Lung microvascular endothelial cell (primary cell): Measurements from ENCODE around the gene RHD. TPM values are rescaled to one million over a fixed set of nuclear protein-coding genes. Genes with fewer than 3 reads are reported as not detected.
"Not testable (repeated sequence)": the region's sequence is repeated elsewhere in the genome, so short reads cannot be mapped to it uniquely, and the experiment has no call there.

Experiments
- DNase-seq, 2 donors: peaks; one replicate each; pipeline versions ENCODE4 v3.0.0 to v3.0.0-alpha.2; 2010; ENCODE audit warnings: low read depth in 2 of 2
- total RNA-seq: library from RNA; depleted of rRNA; stranded (reverse); fragments of >200 nt; gene quantifications from 2 replicates; pipeline ENCODE4 v1.2.1, GENCODE V29; 2014

RHD gene
- total RNA-seq: 0.20 and 0.44 TPM in 2 replicates

DNA sequence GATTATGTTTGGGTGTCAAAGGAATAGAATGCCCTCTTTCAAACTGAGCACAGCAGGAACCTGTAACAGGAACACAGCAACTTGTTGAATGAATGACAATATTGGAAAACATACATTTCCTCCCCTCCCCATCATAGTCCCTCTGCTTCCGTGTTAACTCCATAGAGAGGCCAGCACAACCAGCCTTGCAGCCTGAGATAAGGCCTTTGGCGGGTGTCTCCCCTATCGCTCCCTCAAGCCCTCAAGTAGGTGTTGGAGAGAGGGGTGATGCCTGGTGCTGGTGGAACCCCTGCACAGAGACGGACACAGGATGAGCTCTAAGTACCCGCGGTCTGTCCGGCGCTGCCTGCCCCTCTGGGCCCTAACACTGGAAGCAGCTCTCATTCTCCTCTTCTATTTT is at the start of gene RHD:
TSS of gene RHD (plus strand) at position 272 of the 400 bp plus-strand sequence. CDS start at position 311, 39 bp downstream.
- DNase-seq: not testable (repeated sequence)

DNA sequence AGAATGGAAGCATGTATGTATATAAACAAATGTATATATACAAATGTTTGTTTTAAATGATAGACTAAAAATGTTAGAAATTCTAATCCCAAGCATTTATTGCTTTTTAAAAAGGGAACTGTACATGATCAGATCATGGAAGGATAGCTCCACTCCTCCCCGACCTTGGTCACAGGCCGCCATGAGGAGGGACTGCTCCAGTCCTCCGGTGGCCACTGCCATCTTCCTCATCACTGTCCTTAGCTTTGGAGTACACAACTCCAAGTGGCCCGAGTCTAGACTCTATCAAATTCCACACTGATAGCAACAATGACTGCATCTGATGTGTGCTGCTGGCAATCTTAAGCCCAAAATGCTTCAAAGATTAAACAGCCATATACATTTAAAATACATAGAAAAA is 49.7 kb upstream of the RHD start:
- no peak for DNase-seq

DNA sequence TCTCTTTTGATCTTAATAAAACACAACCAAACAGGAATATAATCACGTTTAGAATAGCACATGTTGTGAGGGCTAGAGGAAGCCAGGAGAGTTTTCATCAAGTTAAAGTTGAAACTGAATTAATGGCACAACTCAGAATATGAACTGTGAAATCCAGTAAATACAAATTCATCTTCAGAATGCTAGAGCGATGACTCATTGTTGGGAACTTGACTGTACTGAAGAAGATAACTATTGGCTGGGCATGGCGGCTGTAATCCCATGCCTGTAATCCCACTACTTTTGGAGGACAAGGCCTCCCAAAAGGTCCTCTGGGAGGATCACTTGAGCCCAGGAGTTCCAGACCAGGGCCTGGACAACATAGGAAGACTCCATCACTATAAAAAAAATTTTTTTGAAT is 48.8 kb upstream of the RHD start:
- peak in 1 of 2 donors; percentile 39 for DNase-seq

DNA sequence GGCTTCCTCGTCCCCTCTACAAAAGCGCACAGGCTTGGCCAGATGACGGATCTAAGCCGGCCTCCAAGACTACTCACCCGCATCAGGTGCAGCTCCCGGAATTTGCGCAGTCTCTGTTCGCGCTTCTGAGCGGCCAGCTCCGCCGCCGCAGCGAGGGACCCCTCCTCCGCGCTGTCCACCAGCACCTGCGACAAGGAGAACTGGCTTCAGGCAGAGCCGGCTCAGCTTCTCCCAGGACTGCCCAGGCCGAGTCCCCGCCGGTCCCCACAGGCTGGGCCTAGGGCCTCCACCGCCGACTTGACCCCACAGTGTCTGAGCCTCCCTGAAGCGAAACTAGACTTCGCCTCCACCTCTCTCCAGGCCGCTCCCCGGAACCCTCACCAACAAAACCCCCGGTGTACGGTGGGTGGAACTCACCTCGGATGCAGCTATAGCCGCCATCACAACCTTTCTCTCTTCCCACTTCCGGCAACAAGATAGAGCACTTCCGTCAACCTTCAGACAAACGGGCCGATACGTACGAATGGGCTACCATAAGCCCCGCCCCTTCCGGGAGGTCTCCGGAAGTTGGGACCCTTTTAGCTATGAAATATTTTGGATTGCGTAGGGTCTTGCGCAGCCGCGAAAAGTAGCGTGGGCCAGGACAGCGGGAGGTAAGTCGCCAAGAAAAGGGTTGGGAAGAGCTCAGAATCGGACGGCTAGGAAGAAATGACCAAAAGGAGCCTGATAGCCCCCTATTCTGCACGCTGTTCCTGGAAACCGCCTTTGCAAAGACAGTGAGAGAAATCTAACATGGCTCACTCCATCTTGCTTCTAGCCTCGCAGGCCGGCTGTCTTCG is 40.1 kb upstream of the RHD start, which contains the start of gene SYF2:
TSS of gene SYF2 (minus strand) at position 476 of the 839 bp plus-strand sequence. CDS start at position 441, 35 bp downstream.
- DNase-seq: peak; percentile 91 to 92

DNA sequence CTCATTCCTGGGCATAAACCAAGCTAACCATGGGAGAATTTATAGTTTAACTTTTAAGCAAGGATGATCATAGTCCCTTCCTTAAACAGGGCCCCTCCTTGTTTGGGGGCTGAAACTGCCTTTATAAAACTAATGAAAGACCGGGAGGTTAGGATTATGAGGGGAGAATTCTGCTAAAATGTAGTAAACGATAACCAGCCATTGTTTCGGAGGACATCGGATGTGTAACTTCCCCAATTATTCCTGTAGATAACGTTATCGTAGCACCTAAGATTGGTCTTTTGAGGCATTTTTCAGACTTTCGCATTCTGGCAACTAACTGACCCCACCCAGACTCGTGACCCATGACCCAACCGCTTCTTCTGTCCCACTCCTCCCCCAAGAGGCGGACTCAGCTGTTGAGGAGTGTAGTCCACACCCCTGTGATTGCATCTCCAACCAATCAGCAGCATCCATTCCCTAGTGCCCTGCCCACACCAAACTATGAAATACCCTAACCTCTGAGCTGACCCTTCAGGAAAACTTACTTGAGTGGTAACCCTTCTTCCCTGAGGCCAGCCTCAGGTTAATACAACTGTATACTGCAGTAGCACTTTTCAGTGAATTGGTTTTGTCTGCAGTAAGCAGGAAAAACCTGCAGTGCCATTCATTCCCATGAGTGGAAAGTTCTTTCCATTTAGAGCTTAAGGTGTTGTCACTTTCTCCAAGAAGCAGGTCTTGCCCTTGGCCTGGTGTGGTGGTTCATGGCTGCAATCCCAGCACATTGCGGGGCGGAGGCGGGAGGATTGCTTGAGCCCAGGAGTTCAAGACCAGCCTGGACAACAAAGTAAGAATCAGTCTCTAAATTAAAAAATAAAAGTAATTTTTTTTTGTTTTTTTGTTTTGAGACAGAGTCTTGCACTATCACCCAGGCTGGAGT is 39.2 kb upstream of the RHD start:
- DNase-seq: peak; percentile 73 to 90

DNA sequence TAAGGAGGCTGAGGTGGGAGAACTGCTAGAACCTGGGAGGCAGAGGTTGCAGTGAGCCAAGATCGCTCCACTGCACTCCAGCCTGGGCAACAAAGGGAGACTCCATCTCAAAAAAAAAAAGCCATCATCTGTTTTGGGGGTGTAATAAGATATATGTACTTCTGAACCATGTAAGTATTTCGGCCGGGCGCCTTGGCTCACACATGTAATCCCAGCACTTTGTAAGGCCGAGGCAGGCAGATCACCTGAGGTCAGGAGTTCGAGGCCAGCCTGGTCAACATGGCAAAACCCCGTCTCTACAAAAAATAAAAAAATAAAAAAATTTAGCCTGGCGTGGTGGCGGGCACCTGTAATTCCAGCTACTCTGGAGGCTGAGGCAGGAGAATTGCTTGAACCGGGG is 36.9 kb upstream of the RHD start:
- not testable (repeated sequence) for DNase-seq

DNA sequence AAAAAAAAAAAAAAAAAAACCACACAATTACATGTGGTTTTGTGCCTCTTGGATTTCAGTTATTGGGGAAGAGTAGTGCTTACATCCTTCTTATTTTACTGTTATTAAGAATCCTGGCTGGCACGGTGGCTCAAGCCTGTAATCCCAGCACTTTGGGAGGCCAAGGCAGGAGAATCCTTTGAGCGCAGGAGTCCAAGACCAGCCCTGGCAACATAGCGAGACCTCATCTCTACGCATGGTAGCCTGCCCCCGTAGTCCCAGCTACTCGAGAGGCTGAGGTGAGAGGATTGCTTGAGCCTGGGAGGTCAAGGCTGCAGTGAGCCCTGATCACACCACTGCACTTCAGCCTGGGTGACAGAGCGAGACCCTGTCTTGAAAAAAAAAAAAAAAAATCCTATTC is 36.0 kb upstream of the RHD start:
- DNase-seq: not testable (repeated sequence)

DNA sequence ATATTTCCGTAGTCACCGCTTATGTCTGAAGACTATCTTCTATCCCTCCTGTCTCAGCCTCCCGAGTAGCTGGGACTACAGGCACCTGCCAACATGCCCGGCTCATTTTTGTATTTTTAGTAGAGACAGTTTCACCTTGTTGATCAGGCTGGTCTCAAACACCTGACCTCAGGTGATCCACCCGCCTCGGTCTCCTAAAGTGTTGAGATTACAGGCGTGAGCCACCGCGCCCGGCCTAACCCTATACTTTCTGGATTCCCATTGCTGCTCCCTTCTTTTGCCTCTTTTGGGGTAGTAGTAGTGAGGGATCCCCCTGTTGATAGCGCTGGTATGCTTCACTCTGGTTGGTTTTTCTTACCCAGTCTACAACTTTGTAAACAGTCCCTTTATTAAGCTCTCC is 34.3 kb upstream of the RHD start:
- no peak for DNase-seq

DNA sequence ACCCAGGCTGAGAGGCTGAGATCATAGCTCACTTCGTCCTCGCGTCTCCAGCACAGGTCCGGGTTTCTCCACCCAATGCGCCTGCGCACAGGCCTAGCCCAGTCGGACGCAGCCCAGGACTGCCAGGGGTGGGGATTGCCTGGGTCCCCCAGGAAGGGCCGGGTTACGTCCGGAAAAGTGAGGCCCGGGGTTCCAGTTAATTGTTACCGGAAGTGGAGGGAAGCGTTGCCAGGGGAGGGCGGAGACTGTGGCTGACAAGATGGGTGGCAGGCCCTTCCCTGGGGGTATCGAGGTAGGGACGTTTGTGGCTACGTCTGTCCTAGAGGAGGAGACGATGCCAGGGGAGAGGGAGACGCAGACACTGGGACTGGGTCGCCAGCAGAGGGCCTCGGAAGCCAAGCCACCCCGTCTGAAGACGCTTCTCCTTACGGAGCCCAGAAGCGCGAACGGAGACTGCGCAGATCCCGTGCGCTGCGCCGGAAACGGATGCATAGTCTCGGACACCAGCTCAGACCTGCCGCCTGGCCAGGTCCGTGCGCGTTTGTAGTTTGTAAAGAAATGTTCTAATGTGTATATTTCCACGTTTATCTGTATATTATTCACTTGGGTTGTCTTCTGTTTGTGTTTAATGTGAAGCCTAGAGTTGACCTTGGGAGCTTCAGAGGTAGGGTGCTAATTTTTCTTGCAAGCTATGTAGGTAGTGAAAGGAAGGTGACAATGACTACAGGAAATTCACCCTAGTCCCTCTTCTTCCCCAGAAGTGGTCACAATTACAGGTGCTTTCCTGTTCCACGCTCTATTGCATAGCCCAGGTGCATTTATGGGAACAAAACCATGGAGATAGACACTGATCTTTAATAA is 32.4 kb upstream of the RHD start:
- peak; percentile 68 to 93 for DNase-seq

DNA sequence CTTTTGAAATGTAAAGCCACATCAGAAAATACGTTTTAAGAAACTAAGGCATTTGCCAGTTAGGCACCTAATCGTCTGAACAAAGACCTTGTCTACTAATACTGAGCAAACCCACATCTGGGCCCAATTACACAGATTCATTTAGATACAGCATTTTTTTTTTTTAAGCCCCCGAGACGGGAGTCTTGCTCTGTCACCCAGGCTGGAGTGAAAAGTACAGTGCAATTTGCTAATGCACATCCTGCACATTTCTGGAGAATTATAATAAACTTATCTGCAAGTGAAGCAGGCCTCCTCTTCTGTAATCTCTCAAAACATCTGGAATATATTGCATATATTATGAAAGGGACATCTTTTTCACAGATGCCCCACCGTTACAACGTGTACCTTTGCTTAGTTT is 28.4 kb upstream of the RHD start:
- DNase-seq: no peak

DNA sequence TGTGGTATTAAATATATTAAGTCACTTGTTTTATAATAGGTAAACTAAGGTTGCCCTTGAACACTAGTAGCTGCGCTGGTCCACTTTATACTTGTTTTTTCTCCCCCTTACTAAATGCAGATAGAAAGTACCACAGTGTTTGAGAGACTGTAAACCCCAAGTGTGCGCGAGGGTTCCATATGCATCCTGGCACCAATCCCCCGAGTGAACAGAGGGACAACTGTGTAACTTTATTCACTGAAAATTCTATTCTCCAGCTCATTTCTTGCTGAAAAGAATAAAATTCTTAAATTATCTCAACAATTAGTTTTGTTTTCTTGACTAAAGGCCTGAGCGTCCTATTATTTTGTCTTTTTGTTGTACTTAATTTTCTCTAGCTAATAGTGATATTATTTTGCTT is 26.9 kb upstream of the RHD start:
- DNase-seq: no peak

DNA sequence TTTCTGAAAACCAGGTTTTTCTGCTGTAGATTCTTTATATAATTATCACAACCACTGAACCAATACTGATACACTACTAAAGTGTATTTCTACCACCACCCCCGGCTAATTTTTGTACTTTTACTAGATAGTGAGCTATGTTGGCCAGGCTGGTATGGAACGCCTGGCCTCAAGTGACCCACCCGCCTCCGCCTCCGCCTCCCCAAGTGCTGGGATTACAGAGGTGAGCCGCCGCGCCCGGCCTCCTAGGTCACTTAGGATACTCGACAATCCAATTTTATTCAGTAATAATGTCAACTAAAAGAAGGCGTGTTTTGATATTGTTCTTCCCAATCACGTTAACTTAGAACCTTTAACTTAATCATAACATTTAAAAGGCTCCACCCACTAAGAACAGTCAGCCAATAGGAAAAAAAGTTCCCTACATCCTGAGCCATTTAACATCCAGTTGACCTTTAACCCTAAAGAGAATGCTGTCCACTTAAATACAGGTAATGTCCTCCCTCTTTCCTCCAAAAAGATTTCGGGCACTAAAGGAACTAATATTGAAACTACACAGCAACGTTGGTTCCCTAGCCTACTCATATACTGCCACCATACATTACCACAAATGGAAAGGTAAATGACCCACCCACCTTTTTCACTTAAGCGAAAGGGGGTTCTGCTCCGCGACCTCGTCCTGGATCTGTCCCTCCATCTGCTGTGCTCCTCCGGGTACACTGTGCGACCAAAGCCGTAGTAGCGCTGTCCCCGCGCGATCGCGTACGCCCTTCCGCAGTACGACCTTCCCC is 26.3 kb upstream of the RHD start:
- DNase-seq: peak; percentile 45 to 57

DNA sequence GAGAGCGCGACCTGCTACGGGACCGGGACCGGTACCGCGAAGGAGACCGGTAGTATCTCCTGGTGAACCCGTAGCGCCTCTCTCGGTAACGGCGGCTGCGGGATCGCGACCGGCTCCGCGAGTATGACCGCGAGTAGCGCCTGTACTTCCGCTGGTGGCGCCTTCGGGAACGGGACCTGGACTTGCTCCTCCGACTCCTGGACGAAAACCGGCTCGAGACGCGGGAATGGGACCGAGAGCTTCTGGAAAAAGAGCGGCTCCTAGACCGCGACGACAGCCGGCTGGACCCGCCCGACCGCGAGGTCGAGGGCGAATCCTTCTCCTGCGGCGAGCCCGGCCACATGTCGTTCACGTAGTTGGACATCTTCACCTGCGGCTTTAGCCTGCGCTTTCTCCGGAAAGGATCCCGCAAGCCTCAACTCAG is 25.7 kb upstream of the RHD start:
- DNase-seq: peak; percentile 24 to 28

DNA sequence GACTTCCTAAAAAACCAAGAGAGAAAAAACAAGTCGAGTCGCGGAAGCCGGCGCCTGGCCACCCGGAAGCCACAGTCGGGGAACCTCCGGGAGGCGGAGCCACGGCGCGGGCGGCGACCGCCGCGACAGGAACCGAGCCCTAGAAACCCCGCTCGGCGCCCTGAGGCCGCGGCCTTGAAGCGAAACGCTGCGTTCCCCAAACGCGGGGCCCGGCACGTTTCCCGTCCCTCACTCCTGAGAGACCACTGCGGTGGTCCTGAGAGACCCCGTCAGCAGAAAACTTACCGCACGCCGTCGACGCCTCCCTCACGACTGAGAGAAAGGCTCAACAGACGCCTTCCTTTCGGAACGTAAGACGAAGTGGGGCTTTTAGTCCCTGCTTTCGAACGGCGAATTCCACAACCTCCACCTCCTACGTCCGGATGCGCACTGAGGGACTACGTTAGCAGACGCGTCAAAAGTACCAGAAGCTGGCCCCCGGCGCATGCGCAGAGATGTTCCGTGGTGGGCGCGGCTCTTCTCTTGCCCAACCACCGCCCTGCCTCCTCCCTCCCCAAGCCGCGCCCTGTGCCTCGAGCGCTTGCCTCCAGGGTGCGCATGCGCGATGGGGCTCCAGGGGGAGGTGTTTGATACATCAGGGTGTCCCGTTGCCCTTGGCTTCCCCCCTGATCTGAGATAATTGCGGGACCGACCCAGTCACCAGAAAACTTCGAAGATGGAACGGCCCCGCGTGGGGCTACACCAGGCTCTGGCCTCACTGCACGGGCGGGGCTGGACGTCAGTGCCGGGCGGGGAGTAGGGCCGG is 25.1 kb upstream of the RHD start, which contains the start of gene RSRP1:
TSS of gene RSRP1 (minus strand) at position 431 of the 805 bp plus-strand sequence. CDS start 491 bp downstream, outside the sequence.
- peak; percentile 98 to 99 for DNase-seq

DNA sequence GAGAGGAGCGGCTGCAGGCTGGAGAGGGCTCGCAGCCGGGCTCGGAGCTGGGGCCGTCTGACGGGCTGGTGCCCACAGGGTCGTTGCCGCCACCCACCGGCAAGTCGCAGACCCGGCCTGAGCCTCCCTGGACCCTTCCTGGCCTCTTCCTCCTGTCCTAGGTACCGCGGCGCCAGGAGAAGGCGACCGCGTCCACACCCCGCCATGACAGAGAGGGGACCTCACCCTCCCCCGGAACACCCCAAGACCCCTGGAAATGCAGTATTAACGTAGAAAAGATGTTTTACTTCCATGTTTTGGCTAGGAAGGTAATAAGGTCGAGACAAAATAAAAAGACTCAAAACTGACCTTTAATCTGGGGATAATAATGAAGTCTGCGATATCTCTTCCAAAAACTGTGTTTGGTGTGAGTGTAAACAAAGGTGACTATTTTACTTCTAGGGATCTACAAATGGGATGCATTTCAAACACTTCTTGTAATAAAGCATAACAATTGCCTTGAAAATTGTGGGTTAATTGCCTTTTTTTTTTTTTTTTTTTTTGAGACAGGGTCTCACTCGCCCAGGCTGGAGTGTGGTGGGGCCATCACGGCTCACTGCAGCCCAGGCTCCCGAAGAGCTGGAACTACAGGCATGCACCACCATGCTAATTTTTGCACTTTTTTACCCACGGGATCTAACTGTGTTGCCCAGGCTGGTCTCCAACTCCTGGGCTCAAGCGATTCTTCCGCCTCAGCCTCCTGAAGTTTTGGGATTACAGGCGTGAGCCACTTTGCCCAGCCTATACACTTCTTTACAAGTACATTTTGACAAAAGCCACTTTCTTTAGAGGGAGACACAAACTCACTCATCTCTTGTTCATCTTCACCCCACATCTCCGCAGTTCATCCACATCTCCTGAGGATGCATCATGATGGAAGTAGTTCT is 24.2 kb upstream of the RHD start:
- no peak for DNase-seq

DNA sequence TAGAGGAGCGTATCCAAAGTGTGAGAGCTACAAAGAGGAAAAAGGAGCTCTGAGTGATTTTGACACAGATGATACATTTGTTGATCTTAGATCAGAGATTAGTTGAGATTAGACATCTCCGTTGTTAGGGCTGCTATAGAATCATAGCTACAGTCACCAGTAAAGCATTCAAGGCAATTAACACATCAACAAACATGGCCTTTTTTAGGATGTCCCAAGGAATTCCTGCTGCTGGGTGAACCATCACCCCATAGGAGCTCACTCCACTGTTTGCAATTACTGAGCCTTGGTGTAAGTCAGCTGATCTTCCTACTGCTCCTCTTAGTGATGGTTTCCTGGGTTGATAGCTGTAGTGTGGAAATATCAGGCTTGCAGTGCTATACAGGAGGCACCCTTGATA is 18.4 kb upstream of the RHD start:
- DNase-seq: peak in 1 of 2 donors; percentile 67

DNA sequence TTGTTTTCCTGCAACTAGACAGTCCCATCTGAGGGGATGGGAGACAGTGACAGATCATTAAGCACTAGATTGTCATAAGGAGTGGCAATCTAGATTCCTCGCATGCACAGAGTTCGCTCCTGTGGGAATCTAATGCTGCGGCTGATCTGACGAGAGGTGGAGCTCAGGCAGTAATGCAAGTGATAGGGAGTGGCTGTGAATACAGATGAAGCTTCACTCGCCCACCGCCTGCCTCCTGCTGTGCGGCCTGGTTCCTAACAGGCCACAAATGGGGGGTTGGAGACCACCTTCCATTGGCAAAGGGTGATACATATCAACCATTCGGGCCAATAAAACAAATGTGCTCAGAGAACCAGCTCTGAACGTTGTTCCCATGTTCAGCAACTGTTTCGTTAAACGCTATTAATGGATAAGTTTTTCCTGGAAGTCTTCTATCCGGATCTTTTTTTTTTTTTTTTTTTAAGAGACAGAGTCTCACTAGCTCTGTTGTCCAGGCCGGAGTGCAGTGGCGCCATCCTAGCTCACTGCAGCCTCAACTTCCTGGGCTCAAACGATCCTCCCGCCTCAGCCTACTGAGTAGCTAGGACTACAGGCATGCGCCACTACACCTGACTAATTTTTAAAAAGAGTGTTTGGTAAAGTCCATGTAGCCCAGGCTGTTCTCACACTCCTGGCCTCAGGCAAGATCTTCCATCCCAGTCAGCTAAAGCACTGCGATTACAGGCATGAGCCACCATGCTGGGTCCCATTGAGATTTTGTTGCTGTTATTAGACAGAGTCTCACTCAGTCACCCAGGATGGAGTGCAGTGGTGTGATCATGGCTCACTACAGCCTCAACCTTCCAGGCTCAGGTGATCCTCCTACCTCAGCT is 16.4 kb upstream of the RHD start:
- DNase-seq: peak in 1 of 2 donors; percentile 0
